B cell (primary cell): ENCODE results near the gene SAP30.

Experiments used
- CTCF ChIP-seq: fragments of 200-600 bp; IDR thresholded peaks from one replicate; pipeline ENCODE4 v1.8.0; 2022; ENCODE audit warnings: antibody characterized with exemption, mild to moderate bottlenecking
- EZH2 ChIP-seq: IDR thresholded peaks from 2 replicates; pipeline ENCODE4 v1.6.1; 2012; ENCODE audit warnings: borderline replicate concordance, low read depth, mild to moderate bottlenecking, moderate library complexity, low read length; ENCODE audit not compliant: insufficient read depth, poor library complexity, severe bottlenecking

GRCh38 chr4:173411106-173411693 lies 40.4 kb downstream of the SAP30 start:
- no peak for TF ChIP-seq CTCF
- TF ChIP-seq EZH2, result no peak
